ENCODE measurements around the gene ZNF497.

Gene ZNF497

GRCh38 chr19:58362272-58362994 is at the start of gene ZNF497 (continued):
- TF ChIP-seq, protein P1, sequence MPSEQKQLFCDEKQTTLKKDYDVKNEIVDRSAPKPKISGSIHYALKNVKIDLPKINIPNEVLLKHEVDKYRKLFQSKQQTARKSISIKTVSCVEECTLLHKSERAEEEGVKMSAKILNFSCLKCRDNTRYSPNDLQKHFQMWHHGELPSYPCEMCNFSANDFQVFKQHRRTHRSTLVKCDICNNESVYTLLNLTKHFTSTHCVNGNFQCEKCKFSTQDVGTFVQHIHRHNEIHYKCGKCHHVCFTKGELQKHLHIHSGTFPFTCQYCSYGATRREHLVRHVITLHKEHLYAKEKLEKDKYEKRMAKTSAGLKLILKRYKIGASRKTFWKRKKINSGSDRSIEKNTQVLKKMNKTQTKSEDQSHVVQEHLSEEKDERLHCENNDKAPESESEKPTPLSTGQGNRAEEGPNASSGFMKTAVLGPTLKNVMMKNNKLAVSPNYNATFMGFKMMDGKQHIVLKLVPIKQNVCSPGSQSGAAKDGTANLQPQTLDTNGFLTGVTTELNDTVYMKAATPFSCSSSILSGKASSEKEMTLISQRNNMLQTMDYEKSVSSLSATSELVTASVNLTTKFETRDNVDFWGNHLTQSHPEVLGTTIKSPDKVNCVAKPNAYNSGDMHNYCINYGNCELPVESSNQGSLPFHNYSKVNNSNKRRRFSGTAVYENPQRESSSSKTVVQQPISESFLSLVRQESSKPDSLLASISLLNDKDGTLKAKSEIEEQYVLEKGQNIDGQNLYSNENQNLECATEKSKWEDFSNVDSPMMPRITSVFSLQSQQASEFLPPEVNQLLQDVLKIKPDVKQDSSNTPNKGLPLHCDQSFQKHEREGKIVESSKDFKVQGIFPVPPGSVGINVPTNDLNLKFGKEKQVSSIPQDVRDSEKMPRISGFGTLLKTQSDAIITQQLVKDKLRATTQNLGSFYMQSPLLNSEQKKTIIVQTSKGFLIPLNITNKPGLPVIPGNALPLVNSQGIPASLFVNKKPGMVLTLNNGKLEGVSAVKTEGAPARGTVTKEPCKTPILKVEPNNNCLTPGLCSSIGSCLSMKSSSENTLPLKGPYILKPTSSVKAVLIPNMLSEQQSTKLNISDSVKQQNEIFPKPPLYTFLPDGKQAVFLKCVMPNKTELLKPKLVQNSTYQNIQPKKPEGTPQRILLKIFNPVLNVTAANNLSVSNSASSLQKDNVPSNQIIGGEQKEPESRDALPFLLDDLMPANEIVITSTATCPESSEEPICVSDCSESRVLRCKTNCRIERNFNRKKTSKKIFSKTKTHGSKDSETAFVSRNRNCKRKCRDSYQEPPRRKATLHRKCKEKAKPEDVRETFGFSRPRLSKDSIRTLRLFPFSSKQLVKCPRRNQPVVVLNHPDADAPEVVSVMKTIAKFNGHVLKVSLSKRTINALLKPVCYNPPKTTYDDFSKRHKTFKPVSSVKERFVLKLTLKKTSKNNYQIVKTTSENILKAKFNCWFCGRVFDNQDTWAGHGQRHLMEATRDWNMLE (tag by site-specific recombination; conservative IDR thresholded peaks at IDR 0.05; ENCODE audit: low read depth): peak; percentile 72
- TF ChIP-seq ELK4 (IDR thresholded peaks at IDR 0.05; ENCODE audit: borderline replicate concordance, low read depth, low read length) (no peak), ZXDB (tag by site-specific recombination; IDR thresholded peaks at IDR 0.05) (peak; percentile 92), ZNF600 (tag by site-specific recombination; IDR thresholded peaks at IDR 0.05) (peak; percentile 89), ZNF16 (tag by site-specific recombination; IDR thresholded peaks at IDR 0.05; ENCODE audit: low read depth) (no peak), ZNF707 (tag by site-specific recombination; IDR thresholded peaks at IDR 0.05) (no peak), ZBTB8A (tag by site-specific recombination; IDR thresholded peaks at IDR 0.05) (peak; percentile 93), YY1 (tag by site-specific recombination; IDR thresholded peaks at IDR 0.05) (peak; percentile 77), MZF1 (tag by site-specific recombination; IDR thresholded peaks at IDR 0.05; ENCODE audit: borderline replicate concordance) (0 out of 2 replicates have a peak, but pooled peaks have one; percentile 20), ZNF610 (tag by site-specific recombination; IDR thresholded peaks at IDR 0.05; ENCODE audit: borderline replicate concordance) (peak; percentile 87), PRDM4 (tag by site-specific recombination; IDR thresholded peaks at IDR 0.05) (peak; percentile 23; the same call in 1 of the 2 replicates), FEZF1 (tag by site-specific recombination; IDR thresholded peaks at IDR 0.05) (peak; percentile 24; the same call in 1 of the 2 replicates), ZNF335 (tag by site-specific recombination; conservative IDR thresholded peaks at IDR 0.05) (peak; percentile 94), ZFHX2 (tag by site-specific recombination; conservative IDR thresholded peaks at IDR 0.05) (0 out of 2 replicates have a peak, but pooled peaks have one; percentile 9), TCF7L2 (IDR thresholded peaks at IDR 0.05; ENCODE audit: borderline replicate concordance, low read depth, low read length) (no peak), ZNF140 (tag by site-specific recombination; IDR thresholded peaks at IDR 0.05) (no peak), ZNF777 (tag by site-specific recombination; IDR thresholded peaks at IDR 0.05; ENCODE audit: borderline replicate concordance) (peak; percentile 20; the same call in 1 of the 2 replicates), ZFP37 (tag by site-specific recombination; IDR thresholded peaks at IDR 0.05) (peak; percentile 75; the same call in 1 of the 2 replicates), ZNF394 (tag by site-specific recombination; IDR thresholded peaks at IDR 0.05; ENCODE audit: borderline replicate concordance) (peak; percentile 27; the same call in 1 of the 2 replicates), ZNF211 (tag by site-specific recombination; IDR thresholded peaks at IDR 0.05; ENCODE audit: low read depth) (no peak), ZNF792 (tag by site-specific recombination; IDR thresholded peaks at IDR 0.05) (no peak), ZNF76 (tag by site-specific recombination; IDR thresholded peaks at IDR 0.05; ENCODE audit: borderline replicate concordance, low read depth) (peak; percentile 90), SP7 (tag by site-specific recombination; IDR thresholded peaks at IDR 0.05) (peak; percentile 59)
- TF ChIP-seq, protein P2, sequence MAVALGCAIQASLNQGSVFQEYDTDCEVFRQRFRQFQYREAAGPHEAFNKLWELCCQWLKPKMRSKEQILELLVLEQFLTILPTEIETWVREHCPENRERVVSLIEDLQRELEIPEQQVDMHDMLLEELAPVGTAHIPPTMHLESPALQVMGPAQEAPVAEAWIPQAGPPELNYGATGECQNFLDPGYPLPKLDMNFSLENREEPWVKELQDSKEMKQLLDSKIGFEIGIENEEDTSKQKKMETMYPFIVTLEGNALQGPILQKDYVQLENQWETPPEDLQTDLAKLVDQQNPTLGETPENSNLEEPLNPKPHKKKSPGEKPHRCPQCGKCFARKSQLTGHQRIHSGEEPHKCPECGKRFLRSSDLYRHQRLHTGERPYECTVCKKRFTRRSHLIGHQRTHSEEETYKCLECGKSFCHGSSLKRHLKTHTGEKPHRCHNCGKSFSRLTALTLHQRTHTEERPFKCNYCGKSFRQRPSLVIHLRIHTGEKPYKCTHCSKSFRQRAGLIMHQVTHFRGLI (tag by site-specific recombination; IDR thresholded peaks at IDR 0.05): no peak
- TF ChIP-seq, protein P3, sequence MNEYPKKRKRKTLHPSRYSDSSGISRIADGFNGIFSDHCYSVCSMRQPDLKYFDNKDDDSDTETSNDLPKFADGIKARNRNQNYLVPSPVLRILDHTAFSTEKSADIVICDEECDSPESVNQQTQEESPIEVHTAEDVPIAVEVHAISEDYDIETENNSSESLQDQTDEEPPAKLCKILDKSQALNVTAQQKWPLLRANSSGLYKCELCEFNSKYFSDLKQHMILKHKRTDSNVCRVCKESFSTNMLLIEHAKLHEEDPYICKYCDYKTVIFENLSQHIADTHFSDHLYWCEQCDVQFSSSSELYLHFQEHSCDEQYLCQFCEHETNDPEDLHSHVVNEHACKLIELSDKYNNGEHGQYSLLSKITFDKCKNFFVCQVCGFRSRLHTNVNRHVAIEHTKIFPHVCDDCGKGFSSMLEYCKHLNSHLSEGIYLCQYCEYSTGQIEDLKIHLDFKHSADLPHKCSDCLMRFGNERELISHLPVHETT (tag by site-specific recombination; IDR thresholded peaks at IDR 0.05): peak; percentile 52; the same call in 1 of the 2 replicates
- TF ChIP-seq, protein P4, sequence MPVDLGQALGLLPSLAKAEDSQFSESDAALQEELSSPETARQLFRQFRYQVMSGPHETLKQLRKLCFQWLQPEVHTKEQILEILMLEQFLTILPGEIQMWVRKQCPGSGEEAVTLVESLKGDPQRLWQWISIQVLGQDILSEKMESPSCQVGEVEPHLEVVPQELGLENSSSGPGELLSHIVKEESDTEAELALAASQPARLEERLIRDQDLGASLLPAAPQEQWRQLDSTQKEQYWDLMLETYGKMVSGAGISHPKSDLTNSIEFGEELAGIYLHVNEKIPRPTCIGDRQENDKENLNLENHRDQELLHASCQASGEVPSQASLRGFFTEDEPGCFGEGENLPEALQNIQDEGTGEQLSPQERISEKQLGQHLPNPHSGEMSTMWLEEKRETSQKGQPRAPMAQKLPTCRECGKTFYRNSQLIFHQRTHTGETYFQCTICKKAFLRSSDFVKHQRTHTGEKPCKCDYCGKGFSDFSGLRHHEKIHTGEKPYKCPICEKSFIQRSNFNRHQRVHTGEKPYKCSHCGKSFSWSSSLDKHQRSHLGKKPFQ (tag by site-specific recombination; IDR thresholded peaks at IDR 0.05): 0 out of 2 replicates have a peak, but pooled peaks have one; percentile 31
